HCT116 (cell line): ENCODE results near the gene FSIP2. TPM values are rescaled to one million over a fixed set of nuclear protein-coding genes. Genes with fewer than 3 reads are reported as not detected.

Experiments
- ATAC-seq: fragments of 200-7000 bp; cut with Tn5 transposase; 2 replicates; pipeline ENCODE4 v1.9.1; 2020; ENCODE audit warnings: mild to moderate bottlenecking, moderate library complexity
- BruUV-seq: library from RNA; stranded (reverse); fragments of 400-500 nt; replicated peaks from 2 replicates; lab custom pipeline; 2021; lab: Mats Ljungman, UMichigan
- CTCF ChIA-PET: fragments of 300-600 bp; sonication (Branson Sonifier 250); formaldehyde crosslinking; loops from one replicate; lab custom pipeline; 2021; ENCODE audit warnings: antibody characterized with exemption; lab: Charles Lee
- POLR2A ChIA-PET: fragments of 300-600, 350-600 bp; sonication (Branson Sonifier 250); formaldehyde crosslinking; loops from one replicate; lab custom pipeline; 2021; ENCODE audit warnings: antibody characterized with exemption; lab: Charles Lee
- RAD21 ChIA-PET, 2 experiments: fragments of 300-600 bp; sonication (Branson Sonifier 250); formaldehyde crosslinking; loops; one replicate each; lab custom pipeline; 2023; ENCODE audit warnings: low total read pairs in 2 of 2; ENCODE audit not compliant: uncharacterized antibody in 2 of 2, unreplicated experiment in 2 of 2, low non-redundant PET in 1 of 2; lab: Charles Lee
- DNase-seq: peaks from one replicate; pipeline ENCODE4 v3.0.0-alpha.2; 2010; ENCODE audit warnings: low read depth, low spot score
- H2AFZ ChIP-seq: fragments of 200-600 bp; shearing (Covaris generic), sonication (generic); 2 replicates; pipeline ENCODE4 v1.6.1; 2017; ENCODE audit warnings: low read depth, mixed run types, mixed read lengths, antibody characterized with exemption, low read length; ENCODE audit not compliant: poor library complexity, severe bottlenecking
- H3K27ac ChIP-seq: 2 replicates; pipeline ENCODE4 v1.5.1; 2012; ENCODE audit warnings: low read depth, low read length
- H3K27me3 ChIP-seq: fragments of 200-600 bp; sonication (generic); 2 replicates; pipeline ENCODE4 v1.6.1; 2016; ENCODE audit warnings: mixed run types, low read length, mixed read lengths; ENCODE audit not compliant: insufficient read depth
- H3K36me3 ChIP-seq, 2 experiments: fragments of 200-500 bp in 1 of 2; fragments of 200-600 bp in 1 of 2; sonication (Bioruptor generic) in 1 of 2; sonication (generic) in 1 of 2; 2 replicates each; pipeline versions ENCODE4 v1.5.1 to v1.6.1; 2014 to 2016; ENCODE audit warnings: low read length in 2 of 2, inconsistent platforms in 1 of 2, mixed read lengths in 1 of 2, mixed run types in 1 of 2; ENCODE audit not compliant: insufficient read depth in 2 of 2, control insufficient read depth in 1 of 2
- H3K4me1 ChIP-seq, 2 experiments: fragments of 200-600 bp in 1 of 2; sonication (generic) in 1 of 2; 2 replicates each; pipeline versions ENCODE4 v1.5.1 to v1.6.1; 2012 to 2017; ENCODE audit warnings: low read length in 2 of 2, inconsistent platforms in 1 of 2, mild to moderate bottlenecking in 1 of 2, mixed read lengths in 1 of 2, mixed run types in 1 of 2, moderate library complexity in 1 of 2; ENCODE audit not compliant: insufficient read depth in 2 of 2, control insufficient read depth in 1 of 2
- H3K4me2 ChIP-seq: fragments of 200-600 bp; sonication (generic); 2 replicates; pipeline ENCODE4 v1.6.1; 2017; ENCODE audit warnings: mixed run types, low read length, mixed read lengths
- H3K4me3 ChIP-seq, 2 experiments: fragments of 200-600 bp in 1 of 2; sonication (generic) in 1 of 2; replicated peaks in 1 of 2; 2 replicates each; pipeline ENCODE4 v1.5.1; 2011 to 2016; ENCODE audit warnings: low read length in 2 of 2, control low read depth in 1 of 2, low read depth in 1 of 2, mild to moderate bottlenecking in 1 of 2, mixed read lengths in 1 of 2, mixed run types in 1 of 2
- H3K79me2 ChIP-seq: fragments of 200-600 bp; sonication (generic); 2 replicates; pipeline ENCODE4 v1.6.1; 2017; ENCODE audit warnings: mild to moderate bottlenecking, mixed run types, low read length, moderate library complexity, mixed read lengths; ENCODE audit not compliant: insufficient read depth
- H3K9ac ChIP-seq: fragments of 200-600 bp; sonication (generic); 2 replicates; pipeline ENCODE4 v1.6.1; 2016; ENCODE audit warnings: low read length, mixed read lengths
- H3K9me2 ChIP-seq: fragments of 200-600 bp; sonication (generic), shearing (Covaris generic); 2 replicates; pipeline ENCODE4 v1.6.1; 2017; ENCODE audit warnings: mixed run types, mild to moderate bottlenecking, moderate library complexity; ENCODE audit not compliant: insufficient read depth
- H3K9me3 ChIP-seq, 2 experiments: fragments of 200-500 bp in 1 of 2; fragments of 200-600 bp in 1 of 2; sonication (Bioruptor generic) in 1 of 2; sonication (generic) in 1 of 2; 2 replicates each; pipeline ENCODE4 v1.6.1; 2014 to 2017; ENCODE audit warnings: low read length in 2 of 2, mixed read lengths in 2 of 2, inconsistent platforms in 1 of 2, low read depth in 1 of 2, mild to moderate bottlenecking in 1 of 2, mixed run types in 1 of 2, moderate library complexity in 1 of 2; ENCODE audit not compliant: control insufficient read depth in 1 of 2, insufficient read depth in 1 of 2
- H4K20me1 ChIP-seq: fragments of 200-600 bp; sonication (generic), shearing (Covaris generic); 2 replicates; pipeline ENCODE4 v1.6.1; 2017; ENCODE audit warnings: mixed run types, mild to moderate bottlenecking, moderate library complexity; ENCODE audit not compliant: insufficient read depth
- CEBPB ChIP-seq: IDR thresholded peaks from 2 replicates; pipeline ENCODE4 v1.6.1; 2012; ENCODE audit warnings: low read depth
- EGR1 ChIP-seq: IDR thresholded peaks from 2 replicates; pipeline ENCODE4 v1.6.1; 2012; ENCODE audit warnings: low read depth
- ELF1 ChIP-seq: IDR thresholded peaks from 2 replicates; pipeline ENCODE4 v1.6.1; 2012; ENCODE audit warnings: low read depth, borderline replicate concordance
- EZH2 ChIP-seq: fragments of 200-600 bp; sonication (generic); IDR thresholded peaks from 2 replicates; pipeline ENCODE4 v1.6.1; 2017; ENCODE audit warnings: antibody characterized with exemption, mixed run types
- JUND ChIP-seq: IDR thresholded peaks from 2 replicates; pipeline ENCODE4 v1.6.1; 2012
- POLR2AphosphoS5 ChIP-seq: IDR thresholded peaks from 2 replicates; pipeline ENCODE4 v1.6.1; 2011; ENCODE audit warnings: mild to moderate bottlenecking, low read depth, low read length, moderate library complexity
- SIN3A ChIP-seq: IDR thresholded peaks from 2 replicates; pipeline ENCODE4 v1.6.1; 2012; ENCODE audit warnings: low read depth
- TCF7L2 ChIP-seq: IDR thresholded peaks from 2 replicates; pipeline ENCODE4 v1.7.0; 2011; ENCODE audit warnings: borderline replicate concordance, inconsistent platforms; ENCODE audit not compliant: insufficient read depth, insufficient read length; ENCODE audit errors: extremely low read depth
- intact Hi-C: fragments of 100-400 bp; cut with micrococcal nuclease; formaldehyde crosslinking; loops from 2 replicates; pipeline ENCODE4 v1.10.0; 2022
- total RNA-seq: library from RNA; stranded (reverse); gene quantifications from one replicate; pipeline ENCODE4 v1.2.1, GENCODE V29; 2021; ENCODE audit not compliant: unreplicated experiment
- TF ChIP-seq, protein P1 (sequence below): IDR thresholded peaks from 2 replicates; pipeline ENCODE4 v1.6.1; 2012
- TF ChIP-seq, protein P2 (sequence below): IDR thresholded peaks from 2 replicates; pipeline ENCODE4 v1.6.1; 2012; ENCODE audit warnings: low read depth
- TF ChIP-seq, protein P3 (sequence below): IDR thresholded peaks from 2 replicates; pipeline ENCODE4 v1.6.1; 2012

FSIP2 gene
- total RNA-seq, 1 experiment from 2014 or later = not detected

- no peak for ATAC-seq
- Histone ChIP-seq H3K27ac (no peak overlapping the region), H3K4me3 (no peak overlapping the region), H3K27me3 (no peaks in the 10 kb centered on the region), H3K4me1 (no peaks in the 10 kb centered on the region), H3K79me2 (no peaks in the 10 kb centered on the region), H3K9me2 (no peaks in the 10 kb centered on the region), H4K20me1 (no peaks in the 10 kb centered on the region), H3K36me3 (no peaks in the 10 kb centered on the region), H3K9me3 (no peaks in the 10 kb centered on the region), H2AFZ (no peak overlapping the region), H3K9ac (no peak overlapping the region), H3K4me2 (no peak overlapping the region)
- ChIA-PET POLR2A (no interaction called here), RAD21 (no interaction called here), CTCF (no interaction called here)
- TF ChIP-seq, protein P1, sequence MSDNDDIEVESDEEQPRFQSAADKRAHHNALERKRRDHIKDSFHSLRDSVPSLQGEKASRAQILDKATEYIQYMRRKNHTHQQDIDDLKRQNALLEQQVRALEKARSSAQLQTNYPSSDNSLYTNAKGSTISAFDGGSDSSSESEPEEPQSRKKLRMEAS = no peak
- TF ChIP-seq POLR2AphosphoS5 = no peak
- no peak for TF ChIP-seq TCF7L2
- TF ChIP-seq, protein P2, sequence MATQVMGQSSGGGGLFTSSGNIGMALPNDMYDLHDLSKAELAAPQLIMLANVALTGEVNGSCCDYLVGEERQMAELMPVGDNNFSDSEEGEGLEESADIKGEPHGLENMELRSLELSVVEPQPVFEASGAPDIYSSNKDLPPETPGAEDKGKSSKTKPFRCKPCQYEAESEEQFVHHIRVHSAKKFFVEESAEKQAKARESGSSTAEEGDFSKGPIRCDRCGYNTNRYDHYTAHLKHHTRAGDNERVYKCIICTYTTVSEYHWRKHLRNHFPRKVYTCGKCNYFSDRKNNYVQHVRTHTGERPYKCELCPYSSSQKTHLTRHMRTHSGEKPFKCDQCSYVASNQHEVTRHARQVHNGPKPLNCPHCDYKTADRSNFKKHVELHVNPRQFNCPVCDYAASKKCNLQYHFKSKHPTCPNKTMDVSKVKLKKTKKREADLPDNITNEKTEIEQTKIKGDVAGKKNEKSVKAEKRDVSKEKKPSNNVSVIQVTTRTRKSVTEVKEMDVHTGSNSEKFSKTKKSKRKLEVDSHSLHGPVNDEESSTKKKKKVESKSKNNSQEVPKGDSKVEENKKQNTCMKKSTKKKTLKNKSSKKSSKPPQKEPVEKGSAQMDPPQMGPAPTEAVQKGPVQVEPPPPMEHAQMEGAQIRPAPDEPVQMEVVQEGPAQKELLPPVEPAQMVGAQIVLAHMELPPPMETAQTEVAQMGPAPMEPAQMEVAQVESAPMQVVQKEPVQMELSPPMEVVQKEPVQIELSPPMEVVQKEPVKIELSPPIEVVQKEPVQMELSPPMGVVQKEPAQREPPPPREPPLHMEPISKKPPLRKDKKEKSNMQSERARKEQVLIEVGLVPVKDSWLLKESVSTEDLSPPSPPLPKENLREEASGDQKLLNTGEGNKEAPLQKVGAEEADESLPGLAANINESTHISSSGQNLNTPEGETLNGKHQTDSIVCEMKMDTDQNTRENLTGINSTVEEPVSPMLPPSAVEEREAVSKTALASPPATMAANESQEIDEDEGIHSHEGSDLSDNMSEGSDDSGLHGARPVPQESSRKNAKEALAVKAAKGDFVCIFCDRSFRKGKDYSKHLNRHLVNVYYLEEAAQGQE = no peak
- no peak for TF ChIP-seq CEBPB
- TF ChIP-seq EGR1 = no peak
- no peak for TF ChIP-seq JUND
- TF ChIP-seq EZH2 = no peak
- TF ChIP-seq, protein P3, sequence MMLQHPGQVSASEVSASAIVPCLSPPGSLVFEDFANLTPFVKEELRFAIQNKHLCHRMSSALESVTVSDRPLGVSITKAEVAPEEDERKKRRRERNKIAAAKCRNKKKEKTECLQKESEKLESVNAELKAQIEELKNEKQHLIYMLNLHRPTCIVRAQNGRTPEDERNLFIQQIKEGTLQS = no peak
- TF ChIP-seq SIN3A = no peak
- TF ChIP-seq ELF1 = no peak
- no peak for DNase-seq
- intact Hi-C loops = no loop called here
- BruUV-seq = no TSS peak
Measured at GRCh38 chr2:185854885-185855284, 116.3 kb downstream of the FSIP2 start.
